ENCODE data around the gene LARGE1. TPM values are rescaled to one million over a fixed set of nuclear protein-coding genes. Genes with fewer than 3 reads are reported as not detected.

Gene LARGE1
- total RNA-seq, 1 donor = 22.8 TPM

- H3K4me2 ChIP-seq (ENCODE audit: insufficient read depth, low read length) = no peak overlapping the region
- H3K9me3 ChIP-seq (ENCODE audit: low read depth, low read length) = no peaks in the 10 kb centered on the region
- peaks cover 3% of the 10 kb centered on the region for H3K4me1 ChIP-seq (ENCODE audit: insufficient read depth, low read length)
- H4K20me1 ChIP-seq (ENCODE audit: insufficient read depth, low read length) = no peaks in the 10 kb centered on the region
- no peaks in the 10 kb centered on the region for H3K27me3 ChIP-seq (ENCODE audit: insufficient read depth, low read length)
- no peaks in the 10 kb centered on the region for H3K79me2 ChIP-seq (ENCODE audit: insufficient read depth, low read length)
- H3K36me3 ChIP-seq (ENCODE audit: insufficient read depth, low read length) = no peaks in the 10 kb centered on the region
- no peak overlapping the region for H3K27ac ChIP-seq (ENCODE audit: low read depth, low read length)
- no peak for TF ChIP-seq CTCF (IDR thresholded peaks at IDR 0.05; ENCODE audit: extremely low read depth, low read depth, low read length)
- no peak overlapping the region for H3K4me3 ChIP-seq (ENCODE audit: insufficient read depth, low read length)
- DNase-seq (ENCODE audit: insufficient read length, low spot score, missing footprints) = no peak
- no peak overlapping the region for H2AFZ ChIP-seq (ENCODE audit: low read length)
Observed at GRCh38 chr22:33894515-33894914, 25.8 kb downstream of the LARGE1 start.

GRCh38 chr22:33894036-33894435 lies 26.2 kb downstream of the LARGE1 start:
- no peaks in the 10 kb centered on the region for H3K79me2 ChIP-seq (ENCODE audit: insufficient read depth, low read length)
- H3K36me3 ChIP-seq (ENCODE audit: insufficient read depth, low read length) = no peaks in the 10 kb centered on the region
- no peaks in the 10 kb centered on the region for H4K20me1 ChIP-seq (ENCODE audit: insufficient read depth, low read length)
- no peak overlapping the region for H3K4me3 ChIP-seq (ENCODE audit: insufficient read depth, low read length)
- no peak overlapping the region for H2AFZ ChIP-seq (ENCODE audit: low read length)
- no peak for DNase-seq (ENCODE audit: insufficient read length, low spot score, missing footprints)
- TF ChIP-seq CTCF (IDR thresholded peaks at IDR 0.05; ENCODE audit: extremely low read depth, low read depth, low read length) = no peak
- H3K9me3 ChIP-seq (ENCODE audit: low read depth, low read length) = no peaks in the 10 kb centered on the region
- H3K27ac ChIP-seq (ENCODE audit: low read depth, low read length) = no peak overlapping the region
- no peak overlapping the region for H3K4me2 ChIP-seq (ENCODE audit: insufficient read depth, low read length)
- no peaks in the 10 kb centered on the region for H3K27me3 ChIP-seq (ENCODE audit: insufficient read depth, low read length)
- H3K4me1 ChIP-seq (ENCODE audit: insufficient read depth, low read length) = peaks cover 3% of the 10 kb centered on the region

GRCh38 chr22:33893512-33893911 lies 26.8 kb downstream of the LARGE1 start:
- TF ChIP-seq CTCF (IDR thresholded peaks at IDR 0.05; ENCODE audit: extremely low read depth, low read depth, low read length) = no peak
- no peaks in the 10 kb centered on the region for H3K9me3 ChIP-seq (ENCODE audit: low read depth, low read length)
- H3K4me2 ChIP-seq (ENCODE audit: insufficient read depth, low read length) = no peak overlapping the region
- no peak overlapping the region for H3K4me3 ChIP-seq (ENCODE audit: insufficient read depth, low read length)
- no peaks in the 10 kb centered on the region for H3K36me3 ChIP-seq (ENCODE audit: insufficient read depth, low read length)
- peaks cover 3% of the 10 kb centered on the region for H3K4me1 ChIP-seq (ENCODE audit: insufficient read depth, low read length)
- DNase-seq (ENCODE audit: insufficient read length, low spot score, missing footprints) = no peak
- H3K27me3 ChIP-seq (ENCODE audit: insufficient read depth, low read length) = no peaks in the 10 kb centered on the region
- no peak overlapping the region for H2AFZ ChIP-seq (ENCODE audit: low read length)
- H3K79me2 ChIP-seq (ENCODE audit: insufficient read depth, low read length) = no peaks in the 10 kb centered on the region
- H4K20me1 ChIP-seq (ENCODE audit: insufficient read depth, low read length) = no peaks in the 10 kb centered on the region
- no peak overlapping the region for H3K27ac ChIP-seq (ENCODE audit: low read depth, low read length)

GRCh38 chr22:33891992-33892391 lies 28.3 kb downstream of the LARGE1 start:
- no peaks in the 10 kb centered on the region for H3K4me1 ChIP-seq (ENCODE audit: insufficient read depth, low read length)
- no peaks in the 10 kb centered on the region for H4K20me1 ChIP-seq (ENCODE audit: insufficient read depth, low read length)
- no peak for TF ChIP-seq CTCF (IDR thresholded peaks at IDR 0.05; ENCODE audit: extremely low read depth, low read depth, low read length)

More at GRCh38 chr22:33891992-33892391, 28.3 kb downstream of the LARGE1 start:
- H3K9me3 ChIP-seq (ENCODE audit: low read depth, low read length) = no peaks in the 10 kb centered on the region
- no peaks in the 10 kb centered on the region for H3K36me3 ChIP-seq (ENCODE audit: insufficient read depth, low read length)
- H3K27me3 ChIP-seq (ENCODE audit: insufficient read depth, low read length) = no peaks in the 10 kb centered on the region
- DNase-seq (ENCODE audit: insufficient read length, low spot score, missing footprints) = no peak
- no peak overlapping the region for H2AFZ ChIP-seq (ENCODE audit: low read length)
- H3K79me2 ChIP-seq (ENCODE audit: insufficient read depth, low read length) = no peaks in the 10 kb centered on the region
- H3K4me2 ChIP-seq (ENCODE audit: insufficient read depth, low read length) = no peak overlapping the region
- no peak overlapping the region for H3K27ac ChIP-seq (ENCODE audit: low read depth, low read length)
- no peak overlapping the region for H3K4me3 ChIP-seq (ENCODE audit: insufficient read depth, low read length)

Data from osteoblast (primary cell).